ENCODE measurements around the gene WDR86. TPM values are rescaled to one million over a fixed set of nuclear protein-coding genes. Genes with fewer than 3 reads are reported as not detected.

Gene WDR86
- total and polyA plus RNA-seq, 2 experiments from 2014 or later, result 9.1 to 59.1 TPM

GRCh38 chr7:151386301-151387160, 23.3 kb downstream of the WDR86 start (continued):
- TF ChIP-seq CREB1 (CRISPR knock-in tag; IDR thresholded peaks at IDR 0.05; ENCODE audit: low read depth) (no peak), ZNF331 (CRISPR knock-in tag; IDR thresholded peaks at IDR 0.05; ENCODE audit: low read depth) (no peak), EZH2phosphoT487 (IDR thresholded peaks at IDR 0.05; ENCODE audit: unreplicated experiment) (no peak)
- TF ChIP-seq, protein P1, sequence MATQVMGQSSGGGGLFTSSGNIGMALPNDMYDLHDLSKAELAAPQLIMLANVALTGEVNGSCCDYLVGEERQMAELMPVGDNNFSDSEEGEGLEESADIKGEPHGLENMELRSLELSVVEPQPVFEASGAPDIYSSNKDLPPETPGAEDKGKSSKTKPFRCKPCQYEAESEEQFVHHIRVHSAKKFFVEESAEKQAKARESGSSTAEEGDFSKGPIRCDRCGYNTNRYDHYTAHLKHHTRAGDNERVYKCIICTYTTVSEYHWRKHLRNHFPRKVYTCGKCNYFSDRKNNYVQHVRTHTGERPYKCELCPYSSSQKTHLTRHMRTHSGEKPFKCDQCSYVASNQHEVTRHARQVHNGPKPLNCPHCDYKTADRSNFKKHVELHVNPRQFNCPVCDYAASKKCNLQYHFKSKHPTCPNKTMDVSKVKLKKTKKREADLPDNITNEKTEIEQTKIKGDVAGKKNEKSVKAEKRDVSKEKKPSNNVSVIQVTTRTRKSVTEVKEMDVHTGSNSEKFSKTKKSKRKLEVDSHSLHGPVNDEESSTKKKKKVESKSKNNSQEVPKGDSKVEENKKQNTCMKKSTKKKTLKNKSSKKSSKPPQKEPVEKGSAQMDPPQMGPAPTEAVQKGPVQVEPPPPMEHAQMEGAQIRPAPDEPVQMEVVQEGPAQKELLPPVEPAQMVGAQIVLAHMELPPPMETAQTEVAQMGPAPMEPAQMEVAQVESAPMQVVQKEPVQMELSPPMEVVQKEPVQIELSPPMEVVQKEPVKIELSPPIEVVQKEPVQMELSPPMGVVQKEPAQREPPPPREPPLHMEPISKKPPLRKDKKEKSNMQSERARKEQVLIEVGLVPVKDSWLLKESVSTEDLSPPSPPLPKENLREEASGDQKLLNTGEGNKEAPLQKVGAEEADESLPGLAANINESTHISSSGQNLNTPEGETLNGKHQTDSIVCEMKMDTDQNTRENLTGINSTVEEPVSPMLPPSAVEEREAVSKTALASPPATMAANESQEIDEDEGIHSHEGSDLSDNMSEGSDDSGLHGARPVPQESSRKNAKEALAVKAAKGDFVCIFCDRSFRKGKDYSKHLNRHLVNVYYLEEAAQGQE (IDR thresholded peaks at IDR 0.05; ENCODE audit: unreplicated experiment), result no peak

- peaks cover 13% of the 10 kb centered on the region for H3K4me1 ChIP-seq (ENCODE audit: insufficient read depth)
- H3K27me3 ChIP-seq (ENCODE audit: insufficient read depth), result peaks cover 26% of the 10 kb centered on the region
- H3F3A ChIP-seq (replicated peaks; ENCODE audit: low read depth), result peaks cover 12% of the 10 kb centered on the region; the same call in 1 of the 2 replicates
- H4K20me1 ChIP-seq (replicated peaks; ENCODE audit: insufficient read depth), result no peaks in the 10 kb centered on the region
- ATAC-seq (no peak), DNase-seq (ENCODE audit: low spot score) (no peak)
- H2AFZ ChIP-seq, result no peak overlapping the region
- no peaks in the 10 kb centered on the region for H3K79me2 ChIP-seq (replicated peaks; ENCODE audit: insufficient read depth)
- no peaks in the 10 kb centered on the region; the same call in 1 of the 2 replicates for H3K36me3 ChIP-seq (ENCODE audit: insufficient read depth)
- Mint-ChIP-seq H3K27me3 (ENCODE audit: insufficient read depth, low read depth, poor library complexity) (peaks cover 22% of the 10 kb centered on the region), H3K9me3 (no peaks in the 10 kb centered on the region), H3K4me1 (peaks cover 16% of the 10 kb centered on the region), H3K36me3 (ENCODE audit: low read depth) (no peaks in the 10 kb centered on the region; the same call in 2 of the 3 replicates), H3K27ac (no peak overlapping the region), H3K4me3 (no peak overlapping the region)
- no peak for TF ChIP-seq NANOG (IDR thresholded peaks at IDR 0.05; ENCODE audit: borderline replicate concordance)
- no peak for TF ChIP-seq EZH2 (IDR thresholded peaks at IDR 0.05; ENCODE audit: low read depth, unreplicated experiment)
- TF ChIP-seq, protein P1 (IDR thresholded peaks at IDR 0.05; ENCODE audit: unreplicated experiment), result no peak
- TF ChIP-seq EZH2phosphoT487 (IDR thresholded peaks at IDR 0.05; ENCODE audit: unreplicated experiment), result no peak
- TF ChIP-seq, protein P2, sequence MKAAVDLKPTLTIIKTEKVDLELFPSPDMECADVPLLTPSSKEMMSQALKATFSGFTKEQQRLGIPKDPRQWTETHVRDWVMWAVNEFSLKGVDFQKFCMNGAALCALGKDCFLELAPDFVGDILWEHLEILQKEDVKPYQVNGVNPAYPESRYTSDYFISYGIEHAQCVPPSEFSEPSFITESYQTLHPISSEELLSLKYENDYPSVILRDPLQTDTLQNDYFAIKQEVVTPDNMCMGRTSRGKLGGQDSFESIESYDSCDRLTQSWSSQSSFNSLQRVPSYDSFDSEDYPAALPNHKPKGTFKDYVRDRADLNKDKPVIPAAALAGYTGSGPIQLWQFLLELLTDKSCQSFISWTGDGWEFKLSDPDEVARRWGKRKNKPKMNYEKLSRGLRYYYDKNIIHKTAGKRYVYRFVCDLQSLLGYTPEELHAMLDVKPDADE (IDR thresholded peaks at IDR 0.05), result no peak
- TF ChIP-seq CTCF (conservative IDR thresholded peaks at IDR 0.05; ENCODE audit: low read depth in 2 of 2), result no peak
- H3K4me2 ChIP-seq, result no peak overlapping the region
- no peaks in the 10 kb centered on the region for H3K9me2 ChIP-seq (ENCODE audit: insufficient read depth)
- no peak overlapping the region for H3K27ac ChIP-seq (ENCODE audit: low read depth)
- H3K4me3 ChIP-seq, result no peak overlapping the region
Observed at GRCh38 chr7:151385626-151386300, 24.1 kb downstream of the WDR86 start.

Measured in GM23338 (cell line).